OCI-LY7 (cell line): Measurements from ENCODE around the gene NKG7. TPM values are rescaled to one million over a fixed set of nuclear protein-coding genes. Genes with fewer than 3 reads are reported as not detected.

Experiments
- BruUV-seq: library from RNA; stranded (reverse); fragments of 400-500 nt; replicated peaks from 2 replicates; lab custom pipeline; 2021; lab: Mats Ljungman, UMichigan
- CTCF ChIA-PET: fragments of 300-600 bp; sonication (Branson Sonifier 250); formaldehyde crosslinking; loops from one replicate; lab custom pipeline; 2022; ENCODE audit warnings: antibody characterized with exemption; ENCODE audit not compliant: unreplicated experiment; lab: Charles Lee
- POLR2A ChIA-PET: fragments of 300-600 bp; sonication (Branson Sonifier 250); formaldehyde crosslinking; loops from one replicate; lab custom pipeline; 2022; ENCODE audit warnings: antibody characterized with exemption; lab: Charles Lee
- DNase-seq: peaks from one replicate; pipeline ENCODE4 v3.0.0-alpha.2; 2015; ENCODE audit warnings: low spot score
- H2AFZ ChIP-seq: fragments of 200-600 bp; sonication (generic), shearing (Covaris generic); 2 replicates; pipeline ENCODE4 v1.6.1; 2014; ENCODE audit warnings: mild to moderate bottlenecking, antibody characterized with exemption, low read length, moderate library complexity
- H3K27ac ChIP-seq: fragments of 200-600 bp; sonication (generic); 2 replicates; pipeline ENCODE4 v1.5.1; 2014; ENCODE audit warnings: mixed run types, low read depth, mild to moderate bottlenecking, moderate library complexity, low read length, inconsistent platforms; ENCODE audit not compliant: poor library complexity, severe bottlenecking
- H3K36me3 ChIP-seq: fragments of 200-600 bp; sonication (generic); 2 replicates; pipeline ENCODE4 v1.6.1; 2014; ENCODE audit warnings: mild to moderate bottlenecking, antibody characterized with exemption, low read length, moderate library complexity, mixed read lengths; ENCODE audit not compliant: insufficient read depth
- H3K4me1 ChIP-seq: fragments of 200-600 bp; sonication (generic); 2 replicates; pipeline ENCODE4 v1.5.1; 2014; ENCODE audit warnings: mild to moderate bottlenecking, low read length; ENCODE audit not compliant: insufficient read depth, poor library complexity, severe bottlenecking
- H3K4me2 ChIP-seq: fragments of 200-600 bp; sonication (generic); 2 replicates; pipeline ENCODE4 v1.6.1; 2014; ENCODE audit warnings: mild to moderate bottlenecking, low read length
- H3K4me3 ChIP-seq: fragments of 200-600 bp; sonication (generic); 2 replicates; pipeline ENCODE4 v1.5.1; 2014; ENCODE audit warnings: mild to moderate bottlenecking, low read depth, low read length; ENCODE audit not compliant: poor library complexity, severe bottlenecking
- H3K79me2 ChIP-seq: fragments of 200-600 bp; sonication (generic); 2 replicates; pipeline ENCODE4 v1.6.1; 2016; ENCODE audit warnings: low read depth, mild to moderate bottlenecking, low read length, moderate library complexity, mixed read lengths; ENCODE audit not compliant: insufficient read depth
- H3K9me2 ChIP-seq: fragments of 200-600 bp; sonication (generic); 2 replicates; pipeline ENCODE4 v1.6.1; 2016; ENCODE audit warnings: mild to moderate bottlenecking, low read length, mixed read lengths; ENCODE audit not compliant: insufficient read depth
- H3K9me3 ChIP-seq: fragments of 200-600 bp; sonication (generic); 2 replicates; pipeline ENCODE4 v1.6.1; 2014; ENCODE audit warnings: mild to moderate bottlenecking, mixed run types, low read length, mixed read lengths
- H4K20me1 ChIP-seq: fragments of 200-600 bp; sonication (generic); 2 replicates; pipeline ENCODE4 v1.6.1; 2014; ENCODE audit warnings: mild to moderate bottlenecking, antibody characterized with exemption, low read length, moderate library complexity, mixed read lengths; ENCODE audit not compliant: insufficient read depth
- CTCF ChIP-seq: fragments of 200-600 bp; sonication (generic); conservative IDR thresholded peaks from 2 replicates; pipeline ENCODE4 v1.5.1; 2014; ENCODE audit warnings: mild to moderate bottlenecking, antibody characterized with exemption, low read length, moderate library complexity, mixed read lengths
- EZH2phosphoT487 ChIP-seq: fragments of 200-600 bp; sonication (generic); IDR thresholded peaks from 2 replicates; pipeline ENCODE4 v1.6.1; 2018; ENCODE audit warnings: low read depth, borderline replicate concordance, mild to moderate bottlenecking, mixed run types, antibody characterized with exemption, low read length, moderate library complexity, mixed read lengths
- intact Hi-C: fragments of 100-400 bp; cut with micrococcal nuclease; formaldehyde crosslinking; loops from one replicate; pipeline ENCODE4 v1.10.0; 2022; ENCODE audit not compliant: unreplicated experiment
- total RNA-seq, 2 experiments: library from RNA; depleted of rRNA in 1 of 2; stranded (reverse); fragments of >200 nt in 1 of 2; shearing (Covaris generic) in 1 of 2; gene quantifications; 2 replicates each; pipeline ENCODE4 v1.2.3, GENCODE V29; 2014 to 2022

Gene NKG7
- total RNA-seq, 2 experiments from 2014 or later, result not detected

- H3K9me2 ChIP-seq, result no peaks in the 10 kb centered on the region
- no peak overlapping the region for H3K27ac ChIP-seq
- H3K79me2 ChIP-seq, result no peaks in the 10 kb centered on the region
- DNase-seq, result no peak
- H3K4me3 ChIP-seq, result no peak overlapping the region
- ChIA-PET POLR2A (no interaction called here), CTCF (no interaction called here)
- no peak overlapping the region for H2AFZ ChIP-seq
- H4K20me1 ChIP-seq, result no peaks in the 10 kb centered on the region
- BruUV-seq, result no TSS peak
- H3K4me2 ChIP-seq, result no peak overlapping the region
- H3K4me1 ChIP-seq, result no peaks in the 10 kb centered on the region
- intact Hi-C loops, result loop anchor here (10.0 kb wide), 1 partner anchor 324 kb away; no protein-coding TSS in a partner anchor
- no peaks in the 10 kb centered on the region for H3K36me3 ChIP-seq
- TF ChIP-seq CTCF (no peak), EZH2phosphoT487 (no peak)
- no peaks in the 10 kb centered on the region for H3K9me3 ChIP-seq
Observed at GRCh38 chr19:51331193-51331592, 41.3 kb downstream of the NKG7 start.

DNA sequence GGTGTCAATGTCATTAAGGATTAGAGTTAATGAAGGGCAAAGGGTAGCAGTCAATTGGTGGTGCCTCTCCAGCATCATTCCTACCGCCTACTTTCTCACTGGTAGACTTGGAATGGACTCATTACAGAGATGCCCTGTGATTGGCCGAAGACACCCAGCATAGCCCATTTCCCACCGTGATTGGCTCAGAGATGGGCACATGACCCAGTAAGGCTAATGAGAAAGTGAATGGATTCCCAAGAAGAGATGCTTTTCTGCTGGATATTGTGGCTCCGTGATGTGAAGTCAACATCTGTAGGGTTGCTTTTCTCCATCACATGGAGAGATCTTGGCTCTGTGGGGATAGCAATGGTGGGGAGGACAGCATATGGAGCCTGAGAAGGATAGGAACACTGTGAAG lies 42.1 kb downstream of the NKG7 start:
- DNase-seq, result no peak
- TF ChIP-seq EZH2phosphoT487, result no peak
- no peak for TF ChIP-seq CTCF
- Histone ChIP-seq H3K4me3 (no peak overlapping the region), H3K4me1 (no peaks in the 10 kb centered on the region), H3K9me3 (no peaks in the 10 kb centered on the region), H3K79me2 (no peaks in the 10 kb centered on the region), H3K4me2 (no peak overlapping the region), H3K36me3 (no peaks in the 10 kb centered on the region), H4K20me1 (no peaks in the 10 kb centered on the region), H2AFZ (no peak overlapping the region), H3K9me2 (no peaks in the 10 kb centered on the region), H3K27ac (no peak overlapping the region)
- ChIA-PET POLR2A (no interaction called here), CTCF (no interaction called here)
- intact Hi-C loops, result loop anchor here (10.0 kb wide), 1 partner anchor 324 kb away; no protein-coding TSS in a partner anchor
- no TSS peak for BruUV-seq

- Histone ChIP-seq H3K36me3 (no peaks in the 10 kb centered on the region), H3K4me1 (no peaks in the 10 kb centered on the region), H2AFZ (no peak overlapping the region), H4K20me1 (no peaks in the 10 kb centered on the region), H3K4me3 (no peak overlapping the region), H3K79me2 (no peaks in the 10 kb centered on the region), H3K4me2 (no peak overlapping the region), H3K9me2 (no peaks in the 10 kb centered on the region), H3K27ac (no peak overlapping the region), H3K9me3 (no peaks in the 10 kb centered on the region)
- BruUV-seq, result no TSS peak
- ChIA-PET CTCF (no interaction called here), POLR2A (no interaction called here)
- TF ChIP-seq EZH2phosphoT487 (no peak), CTCF (no peak)
- no peak for DNase-seq
- intact Hi-C loops, result no loop called here
Observed at GRCh38 chr19:51329411-51329810, 43.0 kb downstream of the NKG7 start.
